Endothelial cell of umbilical vein (primary cell): ENCODE measurements around the gene NOL12. TPM values are rescaled to one million over a fixed set of nuclear protein-coding genes. Genes with fewer than 3 reads are reported as not detected.

Source experiments
- BruUV-seq: library from RNA; stranded (reverse); fragments of 400-500 nt; replicated peaks from 2 replicates; lab custom pipeline; 2021; lab: Mats Ljungman, UMichigan
- CTCF ChIA-PET: fragments of 300-600, 350-600 bp; sonication (Branson Sonifier 250); formaldehyde crosslinking; loops from one replicate; lab custom pipeline; 2021; ENCODE audit warnings: antibody characterized with exemption, inconsistent platforms; lab: Charles Lee
- POLR2A ChIA-PET: fragments of 300-600, 350-600 bp; sonication (Branson Sonifier 250); formaldehyde crosslinking; loops from one replicate; lab custom pipeline; 2021; ENCODE audit warnings: antibody characterized with exemption, inconsistent platforms; lab: Charles Lee
- DNase-seq: peaks from one replicate; pipeline ENCODE4 v3.0.0-alpha.2; 2011; ENCODE audit warnings: low read depth, low spot score
- FAIRE-seq: peaks from 2 replicates; lab custom pipeline; 2011; peaks lifted over from hg19 to GRCh38; lab: Jason Lieb, UNC
- H2AFZ ChIP-seq: 2 replicates; pipeline ENCODE4 v1.6.0; 2012; ENCODE audit warnings: low read depth, low read length, control low read depth, inconsistent platforms
- H3K27ac ChIP-seq: 2 replicates; pipeline ENCODE4 v1.5.1; 2011; ENCODE audit warnings: low read depth, mild to moderate bottlenecking, control low read depth, low read length, moderate library complexity; ENCODE audit not compliant: insufficient read depth
- H3K27me3 ChIP-seq, 2 experiments: 2 replicates each; pipeline versions ENCODE4 v1.6.0 to v1.6.1; 2011; ENCODE audit warnings: low read length in 2 of 2, mixed read lengths in 1 of 2; ENCODE audit not compliant: control insufficient read depth in 2 of 2, insufficient read depth in 2 of 2
- H3K36me3 ChIP-seq, 2 experiments: 2 replicates in 1 of 2; 3 replicates in 1 of 2; pipeline ENCODE4 v1.5.1; 2011; ENCODE audit warnings: low read length in 2 of 2, mild to moderate bottlenecking in 1 of 2, moderate library complexity in 1 of 2; ENCODE audit not compliant: control insufficient read depth in 2 of 2, insufficient read depth in 2 of 2; ENCODE audit errors: extremely low read depth in 1 of 2
- H3K4me1 ChIP-seq: 3 replicates; pipeline ENCODE4 v1.5.1; 2011; ENCODE audit warnings: mild to moderate bottlenecking, low read length; ENCODE audit not compliant: control insufficient read depth, insufficient read depth; ENCODE audit errors: extremely low read depth
- H3K4me2 ChIP-seq: 2 replicates; pipeline ENCODE4 v1.6.1; 2011; ENCODE audit warnings: low read length, control low read depth, mixed read lengths; ENCODE audit not compliant: insufficient read depth
- H3K4me3 ChIP-seq, 3 experiments: fragments of 200-600 bp in 1 of 3; sonication (generic), shearing (Covaris generic) in 1 of 3; replicated peaks in 1 of 3; 2 replicates each; pipeline ENCODE4 v1.5.1; 2011 to 2016; ENCODE audit warnings: control low read depth in 3 of 3, low read length in 3 of 3, mild to moderate bottlenecking in 2 of 3, inconsistent platforms in 1 of 3, low read depth in 1 of 3, moderate library complexity in 1 of 3; ENCODE audit not compliant: insufficient read depth in 1 of 3
- H3K79me2 ChIP-seq: 2 replicates; pipeline ENCODE4 v1.6.0; 2012; ENCODE audit warnings: low read length, inconsistent platforms; ENCODE audit not compliant: control insufficient read depth, insufficient read depth
- H3K9ac ChIP-seq: replicated peaks from 2 replicates; pipeline ENCODE3; 2011; ENCODE audit warnings: low read length, control low read depth; ENCODE audit not compliant: insufficient read depth; ENCODE audit errors: extremely low read depth
- H3K9me1 ChIP-seq: replicated peaks from 3 replicates; pipeline ENCODE4 v1.6.0; 2011; ENCODE audit warnings: mild to moderate bottlenecking, low read length; ENCODE audit not compliant: control insufficient read depth, insufficient read depth; ENCODE audit errors: extremely low read depth
- H3K9me3 ChIP-seq: replicated peaks from 2 replicates; pipeline ENCODE4 v1.5.1; 2012; ENCODE audit warnings: low read length, inconsistent platforms; ENCODE audit not compliant: control insufficient read depth, insufficient read depth
- H4K20me1 ChIP-seq: replicated peaks from 2 replicates; pipeline ENCODE3; 2011; ENCODE audit warnings: mild to moderate bottlenecking, low read length; ENCODE audit not compliant: control insufficient read depth, insufficient read depth; ENCODE audit errors: extremely low read depth
- CTCF ChIP-seq, 2 donors: IDR thresholded peaks; 1 replicate in 1 of 2; 2 replicates in 1 of 2; pipeline ENCODE4 v1.5.1; 2011; ENCODE audit warnings: low read length in 2 of 2, mild to moderate bottlenecking in 2 of 2, moderate library complexity in 2 of 2, control low read depth in 1 of 2, inconsistent platforms in 1 of 2, low read depth in 1 of 2; ENCODE audit not compliant: insufficient read depth in 1 of 2; ENCODE audit errors: extremely low read depth in 1 of 2
- EZH2 ChIP-seq: IDR thresholded peaks from 2 replicates; pipeline ENCODE4 v1.6.1; 2012; ENCODE audit warnings: borderline replicate concordance, low read depth, mild to moderate bottlenecking, moderate library complexity, low read length, inconsistent platforms; ENCODE audit not compliant: severe bottlenecking
- FOS ChIP-seq: IDR thresholded peaks from 2 replicates; pipeline ENCODE4 v1.6.1; 2011; ENCODE audit warnings: mild to moderate bottlenecking, low read length, moderate library complexity, borderline replicate concordance; ENCODE audit not compliant: insufficient read depth
- GATA2 ChIP-seq: IDR thresholded peaks from 2 replicates; pipeline ENCODE4 v1.7.0; 2011; ENCODE audit warnings: low read depth, mild to moderate bottlenecking, moderate library complexity, mixed read lengths, low read length; ENCODE audit not compliant: insufficient read length, insufficient read depth
- JUN ChIP-seq: IDR thresholded peaks from 2 replicates; pipeline ENCODE4 v1.6.1; 2011; ENCODE audit warnings: borderline replicate concordance, low read depth; ENCODE audit not compliant: insufficient read length, insufficient read depth
- MAX ChIP-seq: IDR thresholded peaks from 2 replicates; pipeline ENCODE4 v1.6.1; 2011; ENCODE audit not compliant: insufficient read depth, insufficient read length
- MYC ChIP-seq: IDR thresholded peaks from one replicate; pipeline ENCODE4 v1.6.1; 2011; ENCODE audit warnings: mild to moderate bottlenecking, low read depth, low read length
- POLR2A ChIP-seq: IDR thresholded peaks from 2 replicates; pipeline ENCODE4 v1.6.1; 2012; ENCODE audit warnings: low read depth, mild to moderate bottlenecking, control low read depth, low read length
- POLR2AphosphoS5 ChIP-seq: IDR thresholded peaks from 2 replicates; pipeline ENCODE4 v1.6.1; 2012; ENCODE audit warnings: low read depth, mild to moderate bottlenecking, control low read depth, low read length, moderate library complexity; ENCODE audit not compliant: insufficient read depth
- dilution Hi-C: fragments of 300-500 bp; cut with MboI; formaldehyde crosslinking; loops from one replicate; pipeline ENCODE4 v1.15.0; 2019; ENCODE audit warnings: low sequenced_read_pairs; ENCODE audit not compliant: extremely low pct_ligation_motif_present
- intact Hi-C: fragments of 100-400 bp; cut with micrococcal nuclease; formaldehyde crosslinking; loops from one replicate; pipeline ENCODE4 v1.10.0; 2022
- polyA plus RNA-seq, 4 experiments: library from polyadenylated mRNA; depleted of rRNA in 3 of 4; stranded (reverse) in 3 of 4; unstranded in 1 of 4; fragments of >200 nt; gene quantifications; 2 replicates each; pipeline versions ENCODE4 v1.2.1 to v1.2.3, GENCODE V29; 2011 to 2012; ENCODE audit warnings: missing spikeins in 1 of 4
- total RNA-seq: library from RNA; stranded (reverse); gene quantifications from 2 replicates; pipeline ENCODE4 v1.2.3, GENCODE V29; 2021

The NOL12 gene
- total and polyA plus RNA-seq, 2 donors (not counting 3 experiments of a cell fraction or from before 2014, with no cell fraction given) = 23.2 to 29.1 TPM

GRCh38 chr22:37676736-37677492 is 9.2 kb upstream of the NOL12 start:
- POLR2A ChIA-PET = interaction anchor here (0.6 to 1.1 kb wide), 2 partner anchors 18 to 53 kb away, joined by 5 to 7 read pairs; no protein-coding TSS in a partner anchor
- Histone ChIP-seq H3K4me2 (peak overlapping the region; percentile 80), H4K20me1 (no peaks in the 10 kb centered on the region), H3K27ac (peak overlapping the region; percentile 81), H3K36me3 (peaks cover 7 to 8% of the 10 kb centered on the region in 2 experiments), H3K4me1 (peaks cover 9% of the 10 kb centered on the region), H3K9ac (peak overlapping the region; percentile 58), H3K9me1 (no peaks in the 10 kb centered on the region), H3K27me3 (no peaks in the 10 kb centered on the region), H3K9me3 (no peaks in the 10 kb centered on the region), H2AFZ (no peak overlapping the region), H3K79me2 (peaks cover 28% of the 10 kb centered on the region), H3K4me3 (peak overlapping the region; percentile 63 to 80 (median 66))
- dilution Hi-C loops (no loop called here), intact Hi-C loops (loop anchor here (1.0 to 5.0 kb wide), 3 partner anchors 9 to 115 kb away; partner anchors contain the start of genes CDC42EP1 and NOL12)
- TSS peak; percentile 95 for BruUV-seq
- CTCF ChIA-PET = interaction anchor here (1.0 to 4.0 kb wide), 5 partner anchors 9 to 33 kb away, joined by 3 to 70 read pairs (median 14); partner anchors contain the start of genes NOL12 and PDXP
- peak; percentile 96 for FAIRE-seq
- TF ChIP-seq POLR2AphosphoS5 = peak; percentile 95
- no peak for TF ChIP-seq MYC
- peak; percentile 71 for TF ChIP-seq FOS
- no peak for TF ChIP-seq CTCF (IDR thresholded peaks at IDR 0.05; ENCODE audit: extremely low read depth in 1 of 2, insufficient read depth in 1 of 2, low read depth in 1 of 2, low read length in 2 of 2)
- no peak for TF ChIP-seq EZH2
- TF ChIP-seq JUN = no peak
- no peak for TF ChIP-seq GATA2
- TF ChIP-seq POLR2A = peak; percentile 81
- no peak for TF ChIP-seq MAX
- peak; percentile 95 for DNase-seq
